NCI-H82 treated with DMSO at 0.1 percent for 48 hours (cell line): Measurements from ENCODE around the gene PCDHA6.
"Not testable (repeated sequence)": the region's sequence is repeated elsewhere in the genome, so short reads cannot be mapped to it uniquely, and the experiment has no call there.

Experiments used
- DNase-seq: peaks from one replicate; lab custom pipeline; 2025; ENCODE audit not compliant: unreplicated experiment; lab: John Stamatoyannopoulos, UW

The PCDHA6 gene

GRCh38 chr5:140857177-140857986 lies 29.6 kb downstream of the PCDHA6 start:
- no peak for DNase-seq

GRCh38 chr5:140857987-140858240 lies 30.2 kb downstream of the PCDHA6 start:
- no peak for DNase-seq

GRCh38 chr5:140862441-140863295 lies 34.9 kb downstream of the PCDHA6 start:
- DNase-seq = no peak

GRCh38 chr5:140868721-140869554 lies 41.2 kb downstream of the PCDHA6 start, which contains the start of gene PCDHA11:
Gene PCDHA11 (plus strand): TSS chr5:140868957. CDS start chr5:140869104, 147 bp downstream.
- DNase-seq = peak; percentile 40

GRCh38 chr5:140869555-140869886 lies 41.8 kb downstream of the PCDHA6 start:
- DNase-seq = no peak

- DNase-seq = no peak
These were observed 42.8 kb downstream of the PCDHA6 start for GRCh38 chr5:140870221-140871201.

GRCh38 chr5:140875085-140876065 lies 47.6 kb downstream of the PCDHA6 start, which contains the start of gene PCDHA12:
Gene PCDHA12 (plus strand): TSS chr5:140875308. CDS start chr5:140875473, 165 bp downstream.
- no peak for DNase-seq

GRCh38 chr5:140876541-140877261 lies 48.9 kb downstream of the PCDHA6 start:
- not testable (repeated sequence) for DNase-seq

- no peak for DNase-seq
These were observed 49.5 kb downstream of the PCDHA6 start for GRCh38 chr5:140877262-140877581.
